NCI-H2171 (cell line): ENCODE results near the gene CHAC1.

Source experiments
- DNase-seq: peaks from one replicate; lab custom pipeline; 2025; lab: John Stamatoyannopoulos, UW

The CHAC1 gene

GRCh38 chr15:40923551-40923950 lies 29.7 kb upstream of the CHAC1 start:
- no peak for DNase-seq

GRCh38 chr15:40925495-40925862 lies 27.8 kb upstream of the CHAC1 start:
- peak; percentile 28 for DNase-seq

- no peak for DNase-seq
These were observed 27.2 kb upstream of the CHAC1 start for GRCh38 chr15:40925863-40926658.

GRCh38 chr15:40926659-40927494 lies 26.4 kb upstream of the CHAC1 start:
- no peak for DNase-seq

GRCh38 chr15:40927495-40927872 lies 25.8 kb upstream of the CHAC1 start:
- DNase-seq = peak; percentile 84

- peak; percentile 90 for DNase-seq
These were observed 25.1 kb upstream of the CHAC1 start for GRCh38 chr15:40927873-40928806.

- peak; percentile 56 for DNase-seq
These were observed 24.2 kb upstream of the CHAC1 start, which contains the start of gene DLL4 for GRCh38 chr15:40928821-40929659. TSS of gene DLL4 (plus strand) at chr15:40929340. CDS start at chr15:40929669, 329 bp downstream.

GRCh38 chr15:40929660-40930429 lies 23.4 kb upstream of the CHAC1 start:
- no peak for DNase-seq

- DNase-seq = peak; percentile 57
These were observed 22.6 kb upstream of the CHAC1 start for GRCh38 chr15:40930430-40931299.

GRCh38 chr15:40931300-40932142 lies 21.8 kb upstream of the CHAC1 start:
- DNase-seq = no peak

GRCh38 chr15:40932156-40932555 lies 21.1 kb upstream of the CHAC1 start:
- DNase-seq = no peak

- no peak for DNase-seq
These were observed 20.4 kb upstream of the CHAC1 start for GRCh38 chr15:40932649-40933516.

GRCh38 chr15:40933517-40933902 lies 19.8 kb upstream of the CHAC1 start:
- DNase-seq = no peak

GRCh38 chr15:40934457-40934856 lies 18.8 kb upstream of the CHAC1 start:
- DNase-seq = no peak

GRCh38 chr15:40936234-40936708 lies 17.0 kb upstream of the CHAC1 start:
- DNase-seq = no peak

- peak; percentile 86 for DNase-seq
These were observed 16.3 kb upstream of the CHAC1 start for GRCh38 chr15:40936709-40937666.
